GM12892 (cell line): ENCODE results near the gene R3HDM4.

ENCODE experiments used
- DNase-seq: peaks from one replicate; pipeline ENCODE4 v3.0.0; 2011; ENCODE audit not compliant: insufficient read length
- FAIRE-seq: peaks from 2 replicates; lab custom pipeline; 2011; peaks lifted over from hg19 to GRCh38; lab: Jason Lieb, UNC
- POLR2A ChIP-seq: IDR thresholded peaks from 2 replicates; pipeline ENCODE4 v1.6.1; 2011; ENCODE audit warnings: low read depth, low read length, control low read depth
- POLR2AphosphoS5 ChIP-seq: IDR thresholded peaks from 2 replicates; pipeline ENCODE4 v1.6.1; 2011; ENCODE audit warnings: low read depth, low read length, control low read depth
- TAF1 ChIP-seq: IDR thresholded peaks from 2 replicates; pipeline ENCODE4 v1.6.1; 2011; ENCODE audit warnings: low read depth, mild to moderate bottlenecking, control low read depth, low read length, borderline replicate concordance

R3HDM4 gene

GRCh38 chr19:934197-934840 is 21.3 kb upstream of the R3HDM4 start:
- DNase-seq: no peak
- TF ChIP-seq POLR2A (no peak), POLR2AphosphoS5 (no peak), TAF1 (no peak)
- no peak for FAIRE-seq

GRCh38 chr19:933553-933882 is 20.5 kb upstream of the R3HDM4 start:
- FAIRE-seq (no peak), DNase-seq (no peak)
- TF ChIP-seq POLR2AphosphoS5 (no peak), POLR2A (no peak), TAF1 (no peak)

DNA sequence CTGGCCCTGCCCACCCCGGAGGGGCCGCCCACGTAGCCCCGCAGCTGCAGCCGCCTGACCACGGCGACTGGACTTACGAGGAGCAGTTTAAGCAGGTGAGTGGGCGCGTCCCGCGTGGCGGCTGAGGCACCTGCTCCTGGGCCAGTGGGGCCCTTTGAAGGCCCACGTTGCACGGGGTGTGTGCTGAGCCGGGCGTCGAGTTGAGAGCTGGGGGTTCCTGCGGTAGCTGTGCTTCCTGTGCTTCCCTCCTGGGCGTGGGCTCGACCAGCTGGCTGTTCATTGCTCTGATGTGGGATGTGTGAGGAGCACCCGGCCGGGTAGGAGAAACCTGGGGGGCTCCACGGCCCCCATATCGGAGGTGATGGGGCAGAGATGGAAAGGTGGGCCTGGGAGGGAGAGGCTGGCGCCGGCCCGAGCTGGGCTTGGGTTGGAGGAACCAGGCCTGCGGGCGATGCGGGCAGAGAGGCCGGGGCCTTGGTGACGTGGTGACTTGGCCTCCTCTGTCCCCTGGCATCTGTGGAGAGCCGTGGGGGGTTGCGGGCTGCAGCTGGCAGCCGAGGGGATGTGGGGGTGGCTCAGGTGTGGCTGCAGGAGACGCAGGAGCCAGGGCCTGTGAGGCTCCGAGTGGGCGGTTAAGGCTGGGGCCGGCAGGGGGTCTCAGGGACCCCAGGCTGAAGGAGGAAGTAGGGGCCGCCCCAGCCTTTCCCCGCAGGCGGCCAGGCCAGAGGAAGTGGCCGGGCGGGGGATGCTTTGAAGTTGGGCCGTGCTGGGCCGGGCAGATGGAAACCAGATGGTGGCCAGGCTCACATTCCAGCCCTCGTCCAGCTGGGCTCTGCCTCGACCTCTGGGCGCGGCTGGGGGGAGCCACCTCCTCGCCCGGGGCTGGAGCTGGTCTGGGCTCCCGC is 19.9 kb upstream of the R3HDM4 start:
- no peak for TF ChIP-seq TAF1
- TF ChIP-seq POLR2A: no peak
- no peak for TF ChIP-seq POLR2AphosphoS5
- FAIRE-seq: peak; percentile 60
- DNase-seq: no peak

- TF ChIP-seq POLR2AphosphoS5 (no peak), TAF1 (no peak), POLR2A (no peak)
- FAIRE-seq (peak; percentile 65), DNase-seq (no peak)
These were observed 19.0 kb upstream of the R3HDM4 start for GRCh38 chr19:931860-932647.

DNA sequence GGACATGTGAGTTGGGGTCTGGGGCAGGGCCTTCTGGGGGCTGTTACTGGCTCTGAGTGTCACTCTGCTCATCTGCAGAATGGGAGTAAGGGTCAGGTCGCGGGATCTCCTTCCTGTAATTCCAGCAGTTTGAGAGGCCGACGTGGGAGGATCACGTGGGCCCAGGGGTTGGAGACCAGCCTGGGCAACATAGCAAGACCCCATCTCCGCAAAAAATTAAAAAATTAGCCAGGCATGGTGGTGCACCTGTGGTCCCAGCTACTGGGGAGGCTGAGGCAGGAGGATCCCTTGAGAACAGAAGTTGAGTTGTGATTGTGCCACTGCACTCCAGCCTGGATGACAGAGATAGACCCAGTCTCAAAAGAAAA is 16.9 kb upstream of the R3HDM4 start:
- no peak for FAIRE-seq
- DNase-seq: no peak
- no peak for TF ChIP-seq POLR2A
- TF ChIP-seq TAF1: no peak
- no peak for TF ChIP-seq POLR2AphosphoS5

DNA sequence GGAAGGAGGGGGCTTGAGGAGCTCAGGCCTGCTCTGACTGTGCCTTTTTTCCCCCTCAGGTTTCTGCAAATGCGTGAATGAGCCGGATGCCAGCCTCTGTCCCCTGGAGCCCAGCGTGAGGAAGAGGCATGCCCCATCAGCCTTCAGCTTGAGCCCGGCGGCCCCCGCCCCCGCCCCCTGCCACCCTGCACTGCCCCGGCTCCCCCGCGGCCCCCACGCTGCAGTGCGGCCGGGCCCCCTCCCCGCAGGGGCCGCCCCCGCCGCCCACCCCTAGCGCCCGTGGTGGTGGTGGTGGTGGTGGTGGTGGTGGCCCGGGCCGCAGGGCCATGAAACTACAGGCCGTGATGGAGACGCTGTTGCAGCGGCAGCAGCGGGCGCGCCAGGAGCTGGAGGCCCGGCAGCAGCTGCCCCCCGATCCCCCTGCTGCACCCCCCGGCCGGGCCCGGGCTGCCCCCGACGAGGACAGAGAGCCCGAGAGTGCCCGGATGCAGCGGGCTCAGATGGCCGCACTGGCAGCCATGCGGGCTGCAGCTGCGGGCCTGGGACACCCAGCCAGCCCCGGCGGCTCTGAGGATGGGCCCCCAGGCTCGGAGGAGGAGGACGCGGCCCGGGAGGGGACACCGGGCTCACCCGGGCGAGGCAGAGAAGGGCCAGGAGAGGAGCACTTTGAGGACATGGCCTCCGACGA is 16.3 kb upstream of the R3HDM4 start:
- DNase-seq (no peak), FAIRE-seq (no peak)
- TF ChIP-seq TAF1 (no peak), POLR2A (no peak), POLR2AphosphoS5 (no peak)

DNA sequence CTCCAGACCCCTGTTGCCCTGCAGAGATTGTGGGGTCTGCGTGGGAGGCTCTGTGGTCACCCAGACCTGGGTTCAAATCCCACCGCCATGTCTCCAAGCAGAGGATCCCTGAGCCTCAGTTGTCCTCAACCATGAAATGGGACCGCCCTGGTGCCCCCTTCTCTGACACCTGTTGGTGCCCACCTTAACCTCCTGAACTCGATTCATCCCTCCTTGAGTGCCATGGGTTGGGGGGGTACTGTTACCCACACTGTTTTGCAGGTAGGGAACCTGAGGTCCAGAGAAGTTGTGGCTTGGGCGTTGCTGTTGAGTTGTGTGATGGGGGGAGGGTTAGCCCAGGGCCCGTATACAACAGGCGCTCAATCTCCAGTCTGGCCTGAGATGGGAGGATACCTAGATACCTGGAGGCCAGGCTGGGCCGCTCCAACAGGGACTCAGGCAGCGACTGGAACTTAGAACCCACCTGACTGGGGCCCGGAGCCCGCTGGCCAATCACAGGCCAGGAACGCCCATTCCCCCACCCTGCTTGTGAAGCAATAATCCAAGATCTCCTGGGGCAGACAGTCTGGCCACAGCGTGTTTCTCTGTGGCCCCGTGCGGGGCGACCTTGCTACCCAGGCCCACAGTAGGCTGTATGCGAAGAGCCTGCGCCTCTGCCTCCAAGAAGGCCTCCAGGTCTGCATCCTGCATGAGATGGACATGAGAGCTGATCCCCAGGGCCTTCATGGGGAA is 15.6 kb upstream of the R3HDM4 start:
- DNase-seq: no peak
- TF ChIP-seq POLR2AphosphoS5 (no peak), POLR2A (no peak), TAF1 (no peak)
- no peak for FAIRE-seq

DNA sequence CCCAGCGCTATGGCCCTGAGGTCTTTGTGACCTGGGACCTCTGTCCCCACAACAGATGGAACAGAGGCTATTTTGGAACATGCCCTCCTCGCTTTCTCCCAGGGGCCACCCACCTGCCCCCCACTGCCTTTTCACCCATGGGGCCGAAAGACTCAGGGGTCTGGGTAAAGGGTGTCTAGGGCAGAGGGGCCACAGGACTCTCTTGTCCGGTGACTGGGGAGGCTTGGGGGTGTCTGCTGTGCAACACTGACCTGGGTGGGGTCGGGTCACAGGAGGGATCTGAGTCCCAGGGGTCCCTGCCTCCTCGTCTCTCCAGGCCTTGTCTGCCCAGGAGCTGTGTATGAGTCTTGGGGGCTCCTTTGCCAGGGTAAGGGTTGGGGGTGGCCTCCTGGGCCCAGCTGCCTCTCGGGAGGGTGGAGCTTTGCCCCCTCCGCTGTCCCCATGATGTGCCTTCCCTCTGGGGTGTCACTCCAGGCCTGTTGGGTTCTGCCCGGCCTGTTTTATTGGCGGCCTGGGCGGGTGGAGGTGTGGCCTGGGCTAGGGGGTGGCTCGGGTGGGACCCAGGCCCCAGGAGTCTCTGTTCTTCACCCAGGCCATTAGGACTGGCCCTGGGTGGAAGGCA is 14.9 kb upstream of the R3HDM4 start:
- FAIRE-seq: peak; percentile 56
- DNase-seq: no peak

DNA sequence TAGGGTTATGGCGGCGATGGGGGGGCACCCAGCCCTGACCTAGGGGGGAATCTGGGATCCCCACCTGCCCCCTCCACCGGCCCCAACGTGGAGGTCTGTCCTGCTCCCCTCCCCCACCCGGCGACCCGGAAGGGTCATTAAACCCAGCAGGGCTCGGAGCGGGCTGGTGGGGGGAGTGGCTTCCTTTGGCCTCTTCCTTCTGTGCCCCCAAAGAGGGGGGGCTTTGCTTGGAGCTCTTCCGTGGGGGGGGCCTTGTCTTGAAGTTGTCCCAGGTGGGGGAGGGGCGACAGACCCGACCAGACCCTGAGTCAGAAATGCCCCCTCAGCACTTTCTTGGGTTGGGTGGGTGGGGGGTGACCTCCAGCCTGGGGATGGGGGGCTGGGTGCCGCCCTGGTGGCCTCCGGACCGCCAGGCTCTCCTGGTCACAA is 14.3 kb upstream of the R3HDM4 start:
- FAIRE-seq: no peak
- TF ChIP-seq TAF1: no peak
- TF ChIP-seq POLR2AphosphoS5: no peak
- no peak for TF ChIP-seq POLR2A
- DNase-seq: no peak

More for the DNA sequence above, 14.9 kb upstream of the R3HDM4 start:
- TF ChIP-seq POLR2A (no peak; the same call in 1 of the 2 replicates), TAF1 (no peak), POLR2AphosphoS5 (no peak)

DNA sequence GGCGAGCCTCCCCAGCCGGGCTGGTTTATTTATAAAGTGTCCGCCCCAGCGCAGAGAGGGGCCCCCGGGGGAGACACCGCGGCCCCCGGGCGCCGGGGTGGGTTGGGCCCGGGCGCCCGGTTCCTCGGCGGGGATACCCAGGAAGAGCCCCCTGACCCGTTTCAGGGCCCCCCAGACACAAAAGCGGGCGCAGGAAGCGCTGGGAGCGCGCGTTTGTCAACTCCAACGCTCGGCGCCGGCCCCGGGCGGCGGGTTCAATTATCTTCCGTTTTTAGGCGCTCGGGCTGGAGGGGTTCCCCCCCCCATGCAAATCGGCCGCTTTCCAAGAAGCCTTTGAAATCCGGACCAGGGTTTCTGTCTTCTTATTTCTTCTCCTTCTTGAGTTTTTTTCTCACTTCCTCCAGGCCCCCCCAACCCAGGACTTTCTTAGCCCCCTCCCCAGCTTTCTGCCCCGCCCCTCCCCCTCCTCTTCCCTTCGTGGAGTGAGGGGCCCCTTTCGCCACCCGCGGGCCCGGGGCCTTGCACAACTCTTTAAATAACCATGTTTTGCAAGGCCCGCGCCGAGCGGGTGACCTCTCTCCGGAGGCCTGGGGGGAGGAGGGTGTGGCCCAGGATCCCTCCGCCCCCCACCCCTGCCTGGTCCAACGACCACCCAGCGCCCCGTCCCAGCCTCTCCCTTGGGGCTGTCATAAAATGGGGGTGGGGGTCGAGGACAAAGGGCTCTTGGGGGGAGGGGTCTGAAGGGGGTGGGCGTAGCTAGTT is 13.8 kb upstream of the R3HDM4 start:
- TF ChIP-seq POLR2A: no peak; the same call in 1 of the 2 replicates
- TF ChIP-seq POLR2AphosphoS5: no peak; the same call in 1 of the 2 replicates
- peak; percentile 36; the same call in 1 of the 2 replicates for TF ChIP-seq TAF1
- DNase-seq (peak; percentile 76), FAIRE-seq (peak; percentile 84)
